T-helper 17 cell (primary cell): ENCODE measurements around the gene JSRP1. TPM values are rescaled to one million over a fixed set of nuclear protein-coding genes. Genes with fewer than 3 reads are reported as not detected.

Experiments used
- ATAC-seq: fragments of 150-1000 bp; cut with Tn5 transposase; 2 replicates; pipeline ENCODE4 v1.10.0; 2021; ENCODE audit warnings: mild to moderate bottlenecking, moderate library complexity
- DNase-seq, 3 donors: peaks; one replicate each; pipeline versions ENCODE4 v3.0.0 to v3.0.0-alpha.2; 2020 to 2021
- H3K9me3 ChIP-seq: one replicate; pipeline ENCODE4 v1.7.0; 2013; ENCODE audit warnings: low read length, mild to moderate bottlenecking; ENCODE audit not compliant: control insufficient read depth, poor library complexity, severe bottlenecking
- H3K27ac Mint-ChIP-seq: one replicate; pipeline ENCODE4 v1.8.0; 2022; ENCODE audit warnings: mild to moderate bottlenecking, moderate library complexity, mixed read lengths
- H3K27me3 Mint-ChIP-seq: one replicate; pipeline ENCODE4 v1.8.0; 2022; ENCODE audit warnings: mixed read lengths
- H3K36me3 Mint-ChIP-seq: one replicate; pipeline ENCODE4 v1.8.0; 2022; ENCODE audit warnings: low read depth, mixed read lengths
- H3K4me1 Mint-ChIP-seq: one replicate; pipeline ENCODE4 v1.8.0; 2022; ENCODE audit warnings: mild to moderate bottlenecking, mixed read lengths
- H3K4me3 Mint-ChIP-seq: one replicate; pipeline ENCODE4 v1.8.0; 2022; ENCODE audit warnings: mild to moderate bottlenecking, moderate library complexity, mixed read lengths
- total RNA-seq, 4 donors: library from RNA in 2 of 4; stranded (reverse) in 2 of 4; gene quantifications; one replicate each; pipeline ENCODE4 v1.2.3 and lab custom pipeline; 2022 to 2026

JSRP1 gene
- total RNA-seq, 2 donors from 2014 or later = 0.55 to 1.0 TPM

- Mint-ChIP-seq H3K36me3 (peaks cover 5% of the 10 kb centered on the region), H3K4me3 (peak overlapping the region; percentile 67), H3K4me1 (peaks cover 47% of the 10 kb centered on the region), H3K27ac (no peak overlapping the region), H3K27me3 (no peaks in the 10 kb centered on the region)
- no peaks in the 10 kb centered on the region for H3K9me3 ChIP-seq
- no peak for ATAC-seq
- no peak for DNase-seq
Observed at GRCh38 chr19:2242092-2242537, 14.1 kb downstream of the JSRP1 start.

GRCh38 chr19:2240881-2241760 is 15.1 kb downstream of the JSRP1 start:
- H3K4me1 Mint-ChIP-seq = peaks cover 53% of the 10 kb centered on the region
- no peak for DNase-seq
- no peak for ATAC-seq

GRCh38 chr19:2239771-2240770 is 16.1 kb downstream of the JSRP1 start:
- Mint-ChIP-seq H3K36me3 (peaks cover 2% of the 10 kb centered on the region), H3K4me3 (peak overlapping the region; percentile 96), H3K27me3 (no peaks in the 10 kb centered on the region), H3K27ac (peak overlapping the region; percentile 91), H3K4me1 (peaks cover 57% of the 10 kb centered on the region)
- no peaks in the 10 kb centered on the region for H3K9me3 ChIP-seq
- ATAC-seq (peak; percentile 12), DNase-seq (no peak)

More at GRCh38 chr19:2240881-2241760, 15.1 kb downstream of the JSRP1 start:
- H3K9me3 ChIP-seq = no peaks in the 10 kb centered on the region
- peak overlapping the region; percentile 96 for H3K4me3 Mint-ChIP-seq
- H3K36me3 Mint-ChIP-seq = peaks cover 5% of the 10 kb centered on the region
- no peaks in the 10 kb centered on the region for H3K27me3 Mint-ChIP-seq
- peak overlapping the region; percentile 91 for H3K27ac Mint-ChIP-seq

DNA sequence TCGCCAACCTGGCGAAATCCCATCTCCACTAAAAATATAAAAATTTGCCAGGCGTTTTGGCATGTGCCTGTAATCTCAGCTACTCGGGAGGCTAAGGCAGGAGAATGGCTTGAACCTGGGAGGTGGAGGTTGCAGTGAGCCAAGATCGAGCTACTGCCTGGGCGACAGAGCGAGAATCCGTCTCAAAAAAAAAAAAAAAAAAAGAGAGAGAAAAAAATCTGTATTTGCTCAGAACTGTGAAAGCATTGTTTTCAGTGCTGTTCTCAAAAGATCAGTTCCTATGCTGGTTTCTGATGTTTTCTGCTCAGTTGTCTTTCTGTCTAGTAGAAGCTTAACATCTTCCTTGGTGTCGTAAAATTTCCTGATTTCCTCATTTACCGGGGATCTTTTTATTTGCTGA is 17.0 kb downstream of the JSRP1 start:
- H3K27me3 Mint-ChIP-seq = no peaks in the 10 kb centered on the region
- peaks cover 63% of the 10 kb centered on the region for H3K4me1 Mint-ChIP-seq
- peak overlapping the region; percentile 96 for H3K4me3 Mint-ChIP-seq
- no peaks in the 10 kb centered on the region for H3K9me3 ChIP-seq
- peaks cover 2% of the 10 kb centered on the region for H3K36me3 Mint-ChIP-seq
- peak overlapping the region; percentile 91 for H3K27ac Mint-ChIP-seq
- ATAC-seq (no peak), DNase-seq (no peak)

DNA sequence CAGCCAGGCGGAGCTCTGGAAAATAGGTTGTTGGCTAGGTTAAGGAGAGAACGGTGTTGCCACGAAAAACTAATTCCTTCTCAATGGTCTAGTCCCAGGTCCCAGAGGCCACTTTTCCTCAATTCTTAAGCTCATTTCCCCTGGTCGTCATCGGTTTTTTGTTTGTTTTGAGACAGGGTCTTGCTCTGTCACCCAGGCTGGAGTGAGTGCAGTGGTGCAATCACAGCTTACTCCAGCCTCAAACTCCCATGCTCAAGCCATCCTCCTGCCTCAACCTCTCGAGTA is 18.4 kb downstream of the JSRP1 start:
- DNase-seq (no peak), ATAC-seq (no peak)
- H3K4me3 Mint-ChIP-seq = peak overlapping the region; percentile 96
- H3K9me3 ChIP-seq = no peaks in the 10 kb centered on the region
- peaks cover 2% of the 10 kb centered on the region for H3K36me3 Mint-ChIP-seq
- H3K4me1 Mint-ChIP-seq = peaks cover 63% of the 10 kb centered on the region
- peak overlapping the region; percentile 91 for H3K27ac Mint-ChIP-seq
- no peaks in the 10 kb centered on the region for H3K27me3 Mint-ChIP-seq

DNA sequence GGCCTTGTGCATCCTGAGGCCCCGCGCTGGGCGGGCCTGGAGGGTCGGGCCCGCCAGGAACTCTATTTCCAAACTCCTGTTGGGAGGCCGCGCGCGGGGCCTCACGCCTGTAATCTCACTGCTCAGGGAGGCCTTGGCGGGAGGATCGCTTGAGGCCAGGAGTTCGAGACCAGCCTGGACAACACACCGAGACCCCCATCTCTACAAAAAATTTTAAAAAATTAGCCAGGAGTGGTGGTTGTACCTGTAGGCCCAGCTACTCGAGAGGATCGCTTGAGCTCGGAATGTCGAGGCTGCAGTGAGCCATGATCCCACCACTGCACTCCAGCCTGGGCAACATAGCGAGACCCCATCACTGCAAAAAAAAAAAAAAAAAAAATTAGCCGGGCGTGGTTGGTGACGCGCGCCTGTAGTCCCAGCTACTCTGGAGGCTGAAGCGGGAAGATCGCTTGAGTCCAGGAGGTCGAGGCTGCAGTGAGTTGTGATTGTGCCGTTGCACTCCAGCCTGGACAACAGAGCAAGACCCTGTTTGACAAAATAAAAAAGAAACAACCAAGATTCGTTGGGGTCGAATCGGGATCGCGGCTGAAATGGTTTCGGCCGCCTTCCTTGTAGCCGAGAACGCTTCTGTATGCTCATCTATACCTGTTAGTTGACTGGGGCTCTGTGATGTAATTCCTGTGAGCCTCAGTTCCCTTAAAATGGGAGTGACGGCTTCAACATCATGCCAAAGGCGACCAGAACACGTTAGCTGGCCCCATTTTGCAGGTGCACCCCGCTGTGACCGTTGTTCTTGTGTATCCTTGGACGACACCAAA is 19.0 kb downstream of the JSRP1 start:
- Mint-ChIP-seq H3K27ac (peak overlapping the region; percentile 91), H3K4me3 (peak overlapping the region; percentile 96), H3K4me1 (peaks cover 61% of the 10 kb centered on the region), H3K27me3 (no peaks in the 10 kb centered on the region), H3K36me3 (no peaks in the 10 kb centered on the region)
- DNase-seq = no peak
- H3K9me3 ChIP-seq = no peaks in the 10 kb centered on the region
- ATAC-seq = no peak

DNA sequence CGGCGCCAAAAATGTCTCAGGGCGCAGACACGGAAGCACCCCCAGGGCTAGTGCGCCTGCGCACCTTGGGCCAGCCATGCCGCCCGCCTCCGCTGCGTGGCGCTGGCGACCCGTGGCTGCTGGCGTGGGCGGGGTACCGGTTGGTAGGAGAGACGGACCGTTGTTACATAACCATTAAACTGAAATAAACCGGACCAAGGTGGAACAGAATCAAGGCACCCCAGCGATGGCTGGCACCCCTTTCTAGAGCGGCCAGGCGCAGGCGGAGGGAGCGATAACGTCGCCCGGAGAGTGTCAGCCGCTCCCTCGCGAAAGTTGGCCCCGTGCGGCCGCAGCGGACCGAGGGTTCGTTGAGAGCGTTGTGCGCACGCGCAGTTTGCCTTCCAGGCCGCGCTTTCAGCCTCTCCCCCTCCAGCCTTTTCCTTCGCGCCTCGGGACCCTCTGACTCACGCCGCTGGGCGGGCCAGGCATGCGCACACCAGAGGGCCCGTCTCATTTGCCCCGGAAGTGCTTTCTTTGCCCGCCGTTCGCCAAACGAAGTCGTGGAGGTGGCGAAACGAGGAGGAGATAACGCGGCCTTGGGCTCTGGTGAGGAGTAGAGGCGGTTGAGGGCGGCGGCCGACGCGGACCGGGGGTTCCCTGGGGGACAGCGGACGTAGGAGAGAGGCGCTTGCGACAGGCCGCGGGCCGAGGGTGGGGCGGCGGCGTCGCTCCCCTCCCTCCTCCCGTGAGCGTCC is 19.7 kb downstream of the JSRP1 start, which contains the start of the genes PLEKHJ1 and SF3A2:
Gene PLEKHJ1 (minus strand): TSS at position 16 of the 737 bp plus-strand sequence. CDS start 81 bp downstream, outside the sequence.
Gene SF3A2 (plus strand): TSS at position 511 of the 737 bp plus-strand sequence. CDS start 6,595 bp downstream, outside the sequence.
- H3K27ac Mint-ChIP-seq = peak within 1 kb of the TSS; percentile 91
- H3K36me3 Mint-ChIP-seq = no peaks in the 10 kb centered on the region
- peak within 1 kb of the TSS; percentile 96 for H3K4me3 Mint-ChIP-seq
- H3K9me3 ChIP-seq = no peaks in the 10 kb centered on the region
- ATAC-seq (peak; percentile 82), DNase-seq (peak; percentile 96 to 100 (median 97))
- peaks cover 56% of the 10 kb centered on the region for H3K4me1 Mint-ChIP-seq
- no peaks in the 10 kb centered on the region for H3K27me3 Mint-ChIP-seq

DNA sequence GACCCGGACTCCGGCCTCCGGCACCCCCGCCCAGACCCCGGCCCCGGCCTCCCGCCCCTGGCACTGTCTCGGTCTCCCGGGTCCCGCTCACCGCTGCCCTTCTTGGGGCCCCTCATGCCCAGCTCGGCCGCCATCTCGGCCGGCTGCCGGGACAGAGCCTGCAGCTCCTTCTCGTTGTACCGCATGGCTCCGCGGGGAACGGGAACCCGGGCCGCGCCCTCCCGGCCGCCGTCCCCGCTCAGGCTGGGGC is 20.2 kb downstream of the JSRP1 start:
- peaks cover 51% of the 10 kb centered on the region for H3K4me1 Mint-ChIP-seq
- no peaks in the 10 kb centered on the region for H3K27me3 Mint-ChIP-seq
- H3K4me3 Mint-ChIP-seq = peak overlapping the region; percentile 96
- H3K9me3 ChIP-seq = no peaks in the 10 kb centered on the region
- DNase-seq (no peak), ATAC-seq (no peak)
- H3K36me3 Mint-ChIP-seq = no peaks in the 10 kb centered on the region
- H3K27ac Mint-ChIP-seq = peak overlapping the region; percentile 91

DNA sequence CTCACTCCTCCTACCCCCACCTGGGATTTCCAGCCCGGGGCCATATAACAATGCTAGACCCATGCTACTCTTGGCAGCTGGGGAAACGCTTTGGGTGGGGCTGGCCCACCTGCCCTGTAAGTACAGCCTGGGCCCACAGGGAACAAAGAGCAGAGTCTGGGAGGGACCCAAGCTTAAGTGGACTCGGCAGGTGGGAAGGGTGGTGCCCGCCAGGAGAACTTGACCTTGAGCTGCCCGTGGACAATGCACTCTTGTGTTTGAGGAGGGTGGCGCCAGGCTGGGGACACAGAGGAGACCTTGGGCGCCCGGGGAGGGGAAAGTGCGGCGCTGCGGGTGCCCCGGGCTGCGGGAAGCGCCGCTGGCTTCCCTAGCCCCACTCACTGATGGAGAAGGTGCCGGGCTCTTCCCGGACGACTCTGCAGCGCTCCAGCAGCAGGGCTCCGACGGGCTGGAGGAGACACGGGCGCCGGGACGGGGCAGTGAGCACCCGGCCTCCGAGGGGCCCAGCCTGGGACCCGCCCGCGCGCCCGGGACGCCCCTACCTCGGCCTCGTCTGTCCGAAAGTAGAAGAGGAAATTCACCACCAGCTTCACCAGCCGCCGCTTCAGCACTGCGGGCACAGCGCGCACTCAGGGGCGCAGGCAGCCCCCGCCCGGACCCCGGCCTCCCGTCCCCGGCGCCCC is 20.7 kb downstream of the JSRP1 start:
- H3K36me3 Mint-ChIP-seq = no peaks in the 10 kb centered on the region
- ATAC-seq = no peak
- peak overlapping the region; percentile 91 for H3K27ac Mint-ChIP-seq
- peaks cover 46% of the 10 kb centered on the region for H3K4me1 Mint-ChIP-seq
- no peaks in the 10 kb centered on the region for H3K9me3 ChIP-seq
- peak overlapping the region; percentile 96 for H3K4me3 Mint-ChIP-seq
- DNase-seq = no peak
- no peaks in the 10 kb centered on the region for H3K27me3 Mint-ChIP-seq

DNA sequence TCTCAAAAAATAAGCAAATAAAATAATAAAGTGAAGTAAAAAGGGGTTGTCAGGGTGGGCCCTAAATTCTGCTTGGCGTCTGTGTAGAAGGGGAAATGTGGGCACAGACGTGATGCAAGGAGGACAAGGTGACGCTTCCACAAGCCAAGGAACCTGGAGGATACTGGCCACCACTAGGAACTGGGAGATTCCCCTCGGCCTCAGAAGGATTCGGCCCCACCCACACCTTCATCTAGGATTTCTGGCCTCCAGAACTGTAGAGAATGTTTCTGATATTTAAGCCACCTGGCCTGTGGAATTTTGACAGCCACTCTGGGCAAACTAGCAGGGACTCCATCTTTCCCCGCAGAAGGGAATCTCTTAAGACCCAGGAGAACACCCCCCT is 21.2 kb downstream of the JSRP1 start:
- Mint-ChIP-seq H3K27ac (peak overlapping the region; percentile 83), H3K4me3 (peak overlapping the region; percentile 92), H3K36me3 (no peaks in the 10 kb centered on the region), H3K27me3 (no peaks in the 10 kb centered on the region), H3K4me1 (peaks cover 43% of the 10 kb centered on the region)
- ATAC-seq (no peak), DNase-seq (no peak)
- no peaks in the 10 kb centered on the region for H3K9me3 ChIP-seq

- DNase-seq = no peak
- H3K4me3 Mint-ChIP-seq = peak overlapping the region; percentile 92
- ATAC-seq = no peak
- no peaks in the 10 kb centered on the region for H3K36me3 Mint-ChIP-seq
- peak overlapping the region; percentile 83 for H3K27ac Mint-ChIP-seq
- H3K27me3 Mint-ChIP-seq = no peaks in the 10 kb centered on the region
- peaks cover 37% of the 10 kb centered on the region for H3K4me1 Mint-ChIP-seq
- no peaks in the 10 kb centered on the region for H3K9me3 ChIP-seq
Observed at GRCh38 chr19:2233601-2234280, 22.5 kb downstream of the JSRP1 start.
